Ovary (tissue), 3 donors: ENCODE data around the gene MYOM3.

Experiments used
- CTCF ChIP-seq, 3 donors: fragments of 450-650 bp in 2 of 3; fragments of 200-600 bp in 1 of 3; IDR thresholded peaks; one replicate each; pipeline versions ENCODE4 v1.5.1 to v1.8.0; 2016 to 2022; ENCODE audit warnings: antibody characterized with exemption in 3 of 3, mild to moderate bottlenecking in 1 of 3
- EP300 ChIP-seq: sonication (generic); formaldehyde crosslinking; IDR thresholded peaks from one replicate; pipeline ENCODE4 v1.6.1; 2017; ENCODE audit warnings: antibody characterized with exemption
- donor health status: DM: no; HTN: no; CAD: no.

GRCh38 chr1:24109686-24110475 is 2.1 kb downstream of the MYOM3 start:
- TF ChIP-seq CTCF (IDR thresholded peaks at IDR 0.05), result no peak
- TF ChIP-seq EP300, result no peak
